ENCODE data around the gene AK5.
A peak's percentile ranks its signal among the peaks of the same experiment; 100 is the strongest.
"Not testable (repeated sequence)": the region's sequence is repeated elsewhere in the genome, so short reads cannot be mapped to it uniquely, and the experiment has no call there.

The AK5 gene

DNA sequence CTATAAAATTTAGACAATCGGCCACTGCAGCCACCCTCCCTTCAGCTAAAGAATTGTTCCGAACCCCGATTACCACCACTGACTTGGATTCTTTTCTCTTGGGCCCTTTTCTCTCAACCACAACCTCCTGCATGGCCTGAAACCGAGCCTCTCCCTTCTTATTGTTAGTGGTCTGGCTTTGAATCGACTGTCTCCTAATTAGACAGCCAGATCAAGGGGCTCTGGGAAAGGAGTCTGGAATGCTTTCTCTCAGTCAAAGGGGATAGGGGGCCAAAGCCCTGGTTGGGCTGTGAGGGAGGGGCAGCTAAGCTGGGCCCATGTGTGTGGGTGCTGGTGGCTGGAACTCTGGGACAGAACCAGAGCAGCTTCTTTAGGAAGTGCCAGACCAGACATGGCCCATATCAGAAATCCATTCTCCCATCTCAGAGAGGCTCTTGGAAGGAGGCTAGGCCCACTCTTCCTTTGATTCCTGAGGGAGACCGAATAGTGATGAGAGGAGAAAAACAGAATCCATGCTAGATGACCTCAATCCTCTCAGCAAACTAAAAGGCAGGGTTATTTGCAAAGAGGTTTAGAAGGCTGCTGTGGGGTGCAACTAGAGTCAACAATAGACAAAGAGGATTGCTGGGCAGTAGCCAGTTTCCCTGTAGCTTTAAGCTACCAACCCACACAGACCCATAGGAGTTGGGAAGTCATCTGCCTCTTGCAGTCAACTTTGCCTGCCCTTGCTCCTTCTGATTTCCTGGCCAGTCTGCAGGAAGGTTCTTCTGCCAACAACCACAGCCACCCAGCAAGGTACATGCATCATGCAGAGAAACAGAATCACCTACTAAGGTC, 117.6 kb downstream of the AK5 start:
- no peak for DNase-seq (ENCODE audit: low read depth)

GRCh38 chr1:77400781-77401180, 119.0 kb downstream of the AK5 start:
- DNase-seq (ENCODE audit: low read depth) = peak; percentile 52

DNA sequence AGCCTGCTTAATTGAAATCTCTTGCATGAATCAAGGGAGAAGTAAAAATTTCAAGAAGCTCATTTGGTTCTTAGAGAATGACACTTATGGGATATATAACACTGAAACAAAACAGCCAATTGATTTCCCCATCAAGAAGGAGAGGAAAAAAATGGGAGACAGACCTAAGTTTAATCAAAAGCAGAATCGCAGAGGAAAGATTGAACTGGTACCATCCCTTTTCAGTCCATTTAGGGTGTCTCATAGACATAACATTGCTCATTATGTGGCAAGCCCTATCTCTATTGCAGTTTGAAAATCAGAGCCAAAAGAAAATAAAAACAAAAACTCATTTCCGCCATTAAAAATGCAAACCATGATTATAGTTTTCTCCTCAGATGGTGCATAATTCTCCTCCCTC, 119.6 kb downstream of the AK5 start:
- DNase-seq (ENCODE audit: low read depth) = no peak

GRCh38 chr1:77405186-77405585, 123.4 kb downstream of the AK5 start:
- DNase-seq (ENCODE audit: low read depth) = no peak

GRCh38 chr1:77406661-77407060, 124.8 kb downstream of the AK5 start:
- DNase-seq (ENCODE audit: low read depth) = peak; percentile 63

GRCh38 chr1:77407738-77408375, 126.0 kb downstream of the AK5 start:
- DNase-seq (ENCODE audit: low read depth) = peak; percentile 89

DNA sequence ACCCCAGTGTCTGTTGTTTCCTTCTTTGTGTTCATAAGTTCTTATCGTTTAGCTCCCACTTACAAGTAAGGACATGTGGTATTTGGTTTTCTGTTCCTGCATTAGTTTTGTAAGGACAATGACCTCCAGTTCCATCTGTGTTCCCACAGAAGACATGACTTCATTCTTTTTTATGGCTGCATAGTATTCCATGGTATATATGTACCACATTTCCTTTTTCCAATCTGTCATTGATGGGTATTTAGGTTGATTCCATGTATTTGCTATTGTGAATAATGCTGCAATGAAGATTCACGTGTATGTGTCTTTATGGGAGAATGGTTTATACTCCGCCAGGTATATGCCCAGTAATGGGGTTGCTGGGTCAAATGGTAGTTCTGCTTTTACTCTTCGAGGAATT, 127.1 kb downstream of the AK5 start:
- not testable (repeated sequence) for DNase-seq (ENCODE audit: low read depth)

- DNase-seq (ENCODE audit: low read depth) = peak; percentile 80
Measured at GRCh38 chr1:77412069-77412819, 130.4 kb downstream of the AK5 start.

DNA sequence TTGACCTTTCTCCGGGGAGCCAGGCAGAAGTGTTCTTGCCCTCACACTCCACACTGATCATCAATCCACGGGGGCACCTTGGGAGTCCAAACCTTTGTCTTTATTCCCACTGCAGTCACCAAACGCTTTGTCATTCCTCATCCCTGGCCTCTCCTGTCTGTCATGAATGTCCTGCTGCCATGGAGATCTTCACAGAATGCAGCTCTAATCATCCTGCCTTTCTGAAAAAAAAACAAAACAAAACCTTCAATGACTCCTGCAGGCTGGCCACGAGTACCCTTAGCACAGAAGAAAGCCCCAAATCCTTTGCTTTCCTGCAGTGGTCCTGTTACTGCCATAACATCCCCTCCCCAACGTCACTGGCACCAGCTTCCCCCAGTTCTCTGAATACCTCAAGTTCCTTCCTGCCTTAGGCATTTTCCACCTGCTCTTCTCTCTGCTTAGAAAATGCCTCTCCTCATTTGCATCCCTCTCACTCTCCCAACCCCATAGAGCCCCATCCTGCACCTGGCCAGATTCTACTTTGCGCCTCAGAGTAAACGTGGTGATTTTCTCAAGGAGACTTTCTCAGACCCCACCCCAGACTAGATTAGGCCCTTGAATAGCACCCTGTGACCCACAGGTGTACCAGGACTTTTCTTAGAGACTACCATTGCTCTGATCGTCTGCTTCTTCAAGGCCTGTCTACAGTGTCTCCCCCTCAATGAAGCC, 131.2 kb downstream of the AK5 start:
- no peak for DNase-seq (ENCODE audit: low read depth)

GRCh38 chr1:77413541-77414335, 131.9 kb downstream of the AK5 start:
- no peak for DNase-seq (ENCODE audit: low read depth)

- no peak for DNase-seq (ENCODE audit: low read depth)
Measured at GRCh38 chr1:77415579-77415978, 133.8 kb downstream of the AK5 start.

DNA sequence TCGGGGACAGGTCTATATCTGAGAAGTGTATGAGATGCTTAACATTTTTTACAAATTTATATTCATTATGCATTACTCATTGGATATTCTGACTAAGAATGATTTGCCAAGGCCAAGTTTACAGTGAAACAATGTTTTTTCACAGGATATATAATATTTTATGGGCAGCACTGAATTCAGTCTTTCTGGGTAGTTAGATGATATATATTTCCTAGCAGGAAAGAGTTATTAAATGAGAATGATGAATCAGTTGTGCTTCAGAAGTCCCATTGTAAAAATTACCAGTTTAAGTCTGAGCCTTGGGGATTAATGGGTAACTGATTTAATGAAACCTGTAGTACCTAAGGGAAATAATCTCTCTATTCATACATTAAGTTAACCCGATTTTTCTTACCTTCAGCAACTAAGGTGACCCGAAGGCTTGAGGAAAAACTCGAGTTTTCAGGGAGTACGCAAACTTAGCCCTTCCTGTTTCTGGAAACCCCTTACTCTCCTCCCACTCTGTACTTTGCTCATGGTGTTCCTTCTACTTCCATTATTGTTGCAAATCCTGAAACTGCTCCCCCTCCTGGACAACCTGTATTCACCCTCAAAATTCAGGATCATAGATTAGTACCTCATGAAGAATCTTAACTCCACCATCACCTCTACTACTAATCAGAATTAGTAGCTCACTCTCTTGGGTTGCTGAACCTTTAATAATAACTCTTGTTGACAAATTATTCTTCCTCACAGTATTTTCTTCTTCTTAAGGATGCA, 135.1 kb downstream of the AK5 start:
- DNase-seq (ENCODE audit: low read depth) = peak; percentile 41

DNA sequence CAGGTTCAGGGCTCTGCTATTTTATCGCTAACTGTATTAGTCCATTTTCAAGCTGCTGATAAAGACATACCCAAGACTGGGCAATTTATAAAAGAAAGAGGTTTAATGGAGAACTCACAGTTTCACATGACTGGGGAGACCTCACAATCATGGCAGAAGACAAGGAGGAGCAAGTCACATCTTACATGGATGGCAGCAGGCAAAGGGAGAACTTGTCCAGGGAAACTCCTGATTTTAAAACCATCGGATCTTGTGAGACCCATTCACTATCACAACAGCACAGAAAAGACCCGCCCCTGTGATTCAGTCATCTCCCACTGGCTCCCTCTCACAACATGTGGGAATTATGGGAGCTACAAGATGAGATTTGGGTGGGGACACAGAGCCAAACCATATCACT, 136.2 kb downstream of the AK5 start:
- DNase-seq (ENCODE audit: low read depth) = not testable (repeated sequence)

GRCh38 chr1:77421504-77422233, 139.8 kb downstream of the AK5 start:
- DNase-seq (ENCODE audit: low read depth) = no peak

DNA sequence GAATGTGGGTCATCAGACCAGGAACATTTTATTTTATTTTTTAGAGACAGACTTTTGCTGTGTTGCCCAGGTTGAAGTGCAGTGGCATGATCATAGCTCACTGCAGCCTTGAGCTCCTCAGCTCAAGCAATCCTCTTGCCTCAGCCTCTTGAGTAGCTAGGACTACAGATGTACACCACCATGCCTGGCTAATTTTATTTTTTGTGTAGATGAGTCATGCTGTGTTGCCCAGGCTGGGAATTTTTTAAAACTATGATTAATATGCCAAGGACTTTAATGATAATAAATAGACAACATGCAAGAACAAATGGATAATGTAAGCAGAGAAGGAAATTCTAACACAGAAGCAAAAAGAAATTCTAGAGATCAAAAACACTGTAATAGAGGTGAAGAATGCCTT, 142.4 kb downstream of the AK5 start:
- DNase-seq (ENCODE audit: low read depth) = peak; percentile 80

GRCh38 chr1:77428068-77428467, 146.2 kb downstream of the AK5 start:
- no peak for DNase-seq (ENCODE audit: low read depth)

- DNase-seq (ENCODE audit: low read depth) = peak; percentile 49
Measured at GRCh38 chr1:77430966-77431690, 149.3 kb downstream of the AK5 start.

GRCh38 chr1:77433934-77434333, 152.1 kb downstream of the AK5 start:
- no peak for DNase-seq (ENCODE audit: low read depth)

GRCh38 chr1:77434967-77435366, 153.1 kb downstream of the AK5 start:
- DNase-seq (ENCODE audit: low read depth) = no peak

Measured in EH (cell line).